OCI-M1 (cell line): ENCODE results near the gene PLXDC2.
"Not testable (repeated sequence)": the region's sequence is repeated elsewhere in the genome, so short reads cannot be mapped to it uniquely, and the experiment has no call there.

Source experiments
- DNase-seq: peaks from one replicate; lab custom pipeline; 2025; lab: John Stamatoyannopoulos, UW

Gene PLXDC2

DNA sequence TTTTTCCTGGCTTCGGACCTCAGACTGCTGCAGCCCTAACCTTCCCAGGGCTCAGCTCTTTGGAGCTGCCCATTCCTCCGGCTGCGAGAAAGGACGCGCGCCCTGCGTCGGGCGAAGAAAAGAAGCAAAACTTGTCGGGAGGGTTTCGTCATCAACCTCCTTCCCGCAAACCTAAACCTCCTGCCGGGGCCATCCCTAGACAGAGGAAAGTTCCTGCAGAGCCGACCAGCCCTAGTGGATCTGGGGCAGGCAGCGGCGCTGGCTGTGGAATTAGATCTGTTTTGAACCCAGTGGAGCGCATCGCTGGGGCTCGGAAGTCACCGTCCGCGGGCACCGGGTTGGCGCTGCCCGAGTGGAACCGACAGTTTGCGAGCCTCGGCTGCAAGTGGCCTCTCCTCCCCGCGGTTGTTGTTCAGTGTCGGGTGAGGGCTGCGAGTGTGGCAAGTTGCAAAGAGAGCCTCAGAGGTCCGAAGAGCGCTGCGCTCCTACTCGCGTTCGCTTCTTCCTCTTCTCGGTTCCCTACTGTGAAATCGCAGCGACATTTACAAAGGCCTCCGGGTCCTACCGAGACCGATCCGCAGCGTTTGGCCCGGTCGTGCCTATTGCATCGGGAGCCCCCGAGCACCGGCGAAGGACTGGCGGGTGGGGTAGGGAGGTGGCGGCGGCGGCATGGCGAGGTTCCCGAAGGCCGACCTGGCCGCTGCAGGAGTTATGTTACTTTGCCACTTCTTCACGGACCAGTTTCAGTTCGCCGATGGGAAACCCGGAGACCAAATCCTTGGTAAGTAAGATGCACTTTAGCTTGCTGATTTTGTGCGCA is at the start of gene PLXDC2:
Gene PLXDC2 (plus strand): TSS at position 22 of the 820 bp plus-strand sequence.
- peak; percentile 81 for DNase-seq

DNA sequence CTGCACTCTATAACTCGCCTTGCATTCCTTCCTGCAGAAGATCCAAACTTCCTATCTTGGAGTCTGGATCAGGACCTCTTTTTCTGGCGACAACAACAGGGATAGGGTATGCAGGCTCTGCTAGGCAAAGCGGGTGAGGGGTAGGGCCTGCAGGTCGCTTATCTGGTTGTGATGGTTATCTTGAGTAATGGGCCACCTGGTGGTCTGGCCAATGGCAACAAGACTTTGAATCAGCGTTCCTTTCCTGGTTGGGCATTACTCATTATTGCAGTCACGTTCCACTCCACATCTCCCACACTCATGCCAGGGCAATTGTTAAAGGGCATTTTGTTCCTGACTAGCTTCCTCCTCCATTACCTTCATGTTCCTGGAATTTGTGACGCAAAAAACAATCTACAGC is 48.4 kb upstream of the PLXDC2 start:
- DNase-seq, result no peak

DNA sequence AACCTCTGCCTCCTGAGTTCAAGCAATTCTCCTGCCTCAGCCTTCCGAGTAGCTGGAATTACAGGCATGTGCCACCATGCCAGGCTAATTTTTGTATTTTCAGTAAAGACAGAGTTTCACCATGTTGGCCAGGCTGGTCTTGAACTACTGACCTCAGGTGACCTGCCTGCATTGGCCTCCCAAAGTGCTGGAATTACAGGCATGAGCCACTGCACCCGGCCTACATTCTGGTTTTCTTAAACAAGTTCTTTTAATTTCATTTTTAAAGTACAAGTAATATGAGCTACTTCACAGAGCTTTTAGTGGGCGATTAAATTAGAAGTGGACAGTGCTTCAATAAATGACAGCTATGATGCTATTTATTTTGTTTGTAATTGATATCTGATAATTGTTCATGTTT is 46.4 kb upstream of the PLXDC2 start:
- not testable (repeated sequence) for DNase-seq

DNA sequence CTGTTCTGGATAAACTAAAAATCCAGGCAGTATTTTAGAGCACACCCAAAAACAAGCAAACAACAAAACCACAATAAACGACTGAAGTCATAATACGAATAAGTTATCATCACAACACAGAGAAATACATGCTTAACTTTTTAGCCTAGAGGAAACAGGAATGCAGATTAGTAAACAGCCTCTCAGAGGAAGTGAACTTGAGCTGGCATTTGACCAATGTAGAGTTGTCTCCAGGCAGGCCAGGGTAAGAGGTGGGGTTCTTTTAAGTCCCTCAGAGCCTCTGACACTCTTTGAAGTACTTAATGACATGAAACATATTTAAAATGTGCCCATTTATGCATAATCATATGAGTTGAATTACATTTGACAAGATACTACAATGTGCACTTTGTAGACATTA is 43.3 kb upstream of the PLXDC2 start:
- peak; percentile 37 for DNase-seq

DNA sequence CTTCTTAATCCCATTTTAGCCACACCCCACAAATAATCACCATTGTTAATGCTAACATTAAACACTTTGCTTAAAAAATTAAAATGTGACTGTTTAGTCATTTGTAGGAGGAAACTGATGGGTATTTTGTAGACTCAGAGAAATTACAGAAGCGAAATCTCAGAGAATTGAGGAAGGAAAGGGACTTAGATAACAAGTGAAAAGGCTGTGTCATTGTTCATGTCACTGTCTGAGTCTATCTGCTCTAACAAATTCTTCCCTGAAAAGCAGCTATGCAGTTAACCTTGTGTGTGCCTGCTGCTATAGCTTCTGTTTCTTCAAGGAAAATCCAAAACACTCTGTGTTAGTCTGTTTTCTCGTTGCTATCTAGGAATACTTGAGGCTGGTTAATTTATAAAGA is 40.9 kb upstream of the PLXDC2 start:
- DNase-seq, result peak; percentile 83

DNA sequence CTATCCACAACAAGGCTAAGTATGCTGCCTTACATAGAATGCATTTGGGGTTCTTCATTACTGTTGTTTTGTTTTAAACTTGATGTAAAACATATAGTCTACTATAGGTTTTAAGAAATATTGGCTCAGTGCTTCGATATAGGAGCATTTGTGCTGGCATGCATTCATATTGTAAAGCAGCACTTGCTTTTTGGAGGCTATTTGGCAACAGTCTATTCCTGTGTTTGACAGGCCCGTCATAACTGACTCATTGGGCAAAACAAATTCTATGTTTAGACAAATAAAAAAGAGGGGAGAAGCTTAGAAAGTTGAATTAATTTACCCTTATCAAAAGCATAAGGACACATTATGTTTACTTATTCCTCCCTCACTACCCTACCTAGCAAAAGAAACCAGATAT is 38.4 kb upstream of the PLXDC2 start:
- no peak for DNase-seq

DNA sequence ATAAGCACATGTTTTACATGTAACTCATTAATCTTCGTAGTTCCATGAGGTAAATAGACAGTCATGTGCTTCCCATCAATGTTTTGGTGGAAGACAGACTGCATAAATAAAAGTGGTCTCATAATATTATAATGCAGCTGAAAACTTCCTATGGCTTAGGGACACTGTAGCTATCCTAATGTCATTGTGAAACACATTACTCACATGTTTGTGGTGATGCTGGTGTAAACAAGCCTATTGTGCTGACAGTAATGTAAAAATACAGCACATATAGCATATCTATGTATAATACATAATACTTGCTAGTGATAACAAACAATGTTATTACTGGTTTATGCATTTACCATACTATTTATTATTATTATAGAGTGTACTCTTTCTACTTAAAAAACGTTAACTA is 37.2 kb upstream of the PLXDC2 start:
- DNase-seq, result no peak

DNA sequence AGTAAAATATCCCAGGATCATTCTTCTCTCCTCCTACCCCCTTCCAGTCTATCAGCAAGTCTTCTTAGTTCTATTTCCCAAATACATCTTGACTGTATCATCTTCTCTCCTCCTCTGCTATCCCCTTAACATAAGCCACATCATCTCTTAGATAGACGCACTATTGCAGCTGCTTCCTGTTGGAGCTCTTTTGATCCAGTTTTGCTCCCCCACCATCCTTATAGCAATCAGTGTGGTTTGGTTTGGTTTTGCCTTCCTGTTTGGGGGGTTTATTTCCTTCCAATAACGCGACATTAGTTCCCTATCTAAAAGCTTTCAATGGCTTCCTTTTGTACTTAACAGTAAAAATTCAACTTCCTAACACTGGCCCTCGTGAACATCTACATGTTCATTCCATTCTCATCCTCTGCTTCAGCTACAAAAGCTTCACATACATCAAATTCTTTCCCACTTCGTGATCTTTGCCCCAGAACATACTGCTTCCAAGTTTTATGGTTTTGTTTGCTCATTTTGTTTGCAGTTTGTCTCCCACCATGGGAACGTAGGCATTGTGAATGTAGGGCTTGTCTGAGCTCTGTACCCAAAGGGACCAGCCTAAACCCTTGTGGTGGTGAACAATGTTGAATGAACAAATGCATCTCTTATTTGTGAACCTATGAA is 33.7 kb upstream of the PLXDC2 start:
- no peak for DNase-seq

DNA sequence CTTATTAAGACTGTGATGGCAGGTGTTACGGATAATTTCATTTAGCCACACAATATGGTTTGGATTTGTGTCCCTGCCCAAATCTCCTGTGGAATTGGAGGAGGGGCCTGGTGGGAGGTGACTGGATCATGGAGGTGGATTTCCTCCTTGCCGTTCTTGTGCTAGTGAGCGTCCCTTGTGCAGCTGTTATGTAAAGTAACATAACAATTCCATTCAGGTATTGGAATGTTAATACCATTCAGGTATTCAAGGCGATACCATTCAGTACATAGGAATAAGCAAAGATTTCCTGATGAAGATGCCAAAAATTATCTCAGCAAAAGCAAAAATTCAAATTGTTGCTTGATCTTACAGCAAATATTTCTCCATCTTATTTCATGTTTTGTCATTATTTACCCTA is 32.5 kb upstream of the PLXDC2 start:
- DNase-seq, result no peak

DNA sequence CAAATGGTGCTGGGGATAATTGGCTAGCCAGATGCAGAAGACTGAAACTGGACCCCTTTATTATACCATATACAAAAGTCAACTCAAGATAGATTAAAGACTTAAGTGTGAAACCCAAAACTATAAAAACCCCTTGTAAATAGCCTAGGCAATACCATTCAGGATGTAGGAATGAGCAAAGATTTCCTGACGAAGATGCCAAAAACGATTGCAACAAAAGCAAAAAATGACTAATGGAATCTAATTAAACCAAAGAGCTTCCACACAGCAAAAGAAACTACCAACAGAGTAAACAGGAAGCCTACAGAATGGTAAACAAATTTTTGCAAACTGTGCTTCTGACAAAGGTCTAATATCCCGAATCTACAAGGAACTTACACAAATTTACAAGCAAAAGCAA is 30.9 kb upstream of the PLXDC2 start:
- DNase-seq, result no peak

DNA sequence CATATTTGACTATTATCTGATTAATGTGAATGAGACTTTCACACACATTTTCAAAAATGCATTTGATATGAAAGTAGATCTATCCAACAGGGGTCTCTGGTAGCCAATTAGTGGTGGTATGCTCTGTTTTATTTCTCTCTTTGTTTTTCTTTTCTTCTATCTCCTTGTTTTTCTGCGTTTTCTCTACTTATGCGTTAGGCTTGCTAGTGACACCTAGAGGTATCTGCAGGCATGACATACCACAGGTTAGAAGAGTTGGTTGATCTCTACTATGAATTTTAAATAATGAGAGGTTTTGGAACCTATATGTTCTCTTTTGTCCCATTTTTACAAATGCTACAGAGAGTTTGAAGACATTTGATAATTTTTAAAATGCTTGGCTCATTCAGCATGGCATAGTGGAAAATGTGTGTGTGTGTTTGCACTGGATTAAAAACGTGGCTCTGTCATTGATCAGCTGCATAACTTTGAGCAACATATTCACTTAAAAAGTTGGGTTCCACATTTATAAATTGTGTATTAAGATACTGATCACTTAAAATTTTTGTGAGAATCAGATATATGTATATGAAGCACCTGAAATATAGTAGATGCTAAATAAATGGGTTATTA is 28.1 kb upstream of the PLXDC2 start:
- peak; percentile 85 for DNase-seq

DNA sequence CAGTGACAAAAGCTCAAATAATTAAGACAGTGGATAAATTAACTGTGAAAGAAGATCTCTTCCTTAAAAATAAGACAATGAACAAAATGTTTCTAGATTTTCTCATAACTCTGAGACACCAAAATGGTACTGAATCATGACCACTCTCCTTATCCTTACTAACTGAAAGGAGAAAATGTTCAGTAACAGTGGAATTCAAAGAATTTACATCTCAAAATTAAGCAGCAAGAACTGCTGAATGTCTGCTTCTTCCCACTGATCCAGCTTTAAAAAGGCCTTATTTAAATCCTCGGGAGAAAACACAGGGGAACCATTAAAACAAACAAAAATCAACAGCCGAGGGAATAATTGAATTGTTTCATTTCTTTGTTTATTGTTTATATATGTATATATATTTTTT is 27.3 kb upstream of the PLXDC2 start:
- DNase-seq, result no peak

DNA sequence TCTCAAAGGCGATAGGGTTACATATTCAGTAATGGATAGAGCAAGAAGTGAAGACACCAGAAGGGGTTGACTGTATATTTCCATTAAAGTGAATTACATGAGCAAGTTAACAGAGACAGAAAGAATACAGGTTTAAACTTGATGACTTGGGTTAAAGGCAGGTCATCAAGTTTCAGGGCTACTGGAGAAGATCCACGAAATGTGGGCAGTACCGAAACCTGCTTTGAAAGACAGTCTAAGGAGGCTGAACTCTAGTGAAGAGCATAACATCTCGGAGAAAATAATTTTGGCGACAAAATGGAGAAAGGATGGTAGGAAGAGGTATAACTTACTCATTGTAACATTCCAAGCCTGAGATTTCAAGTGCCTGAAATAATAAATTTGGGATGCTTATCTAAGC is 26.6 kb upstream of the PLXDC2 start:
- no peak for DNase-seq

DNA sequence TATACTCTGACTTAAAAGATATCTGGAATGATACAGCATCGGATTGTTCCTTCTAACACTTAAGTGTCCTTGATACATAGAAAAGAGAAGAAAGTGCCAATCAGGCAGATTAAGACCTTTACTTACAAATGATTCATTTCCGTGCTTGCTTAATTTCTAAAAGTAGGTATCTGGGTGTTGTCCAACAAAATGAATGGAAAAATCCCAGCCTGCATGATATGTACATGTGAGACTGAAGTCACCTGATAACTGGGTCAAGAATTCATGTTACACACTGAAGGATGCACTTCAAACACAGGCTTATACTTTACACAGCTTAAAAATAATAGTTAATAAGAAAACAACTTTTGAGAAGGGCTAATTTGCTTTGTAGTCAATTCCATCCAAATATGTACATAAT is 25.2 kb upstream of the PLXDC2 start:
- DNase-seq, result no peak

DNA sequence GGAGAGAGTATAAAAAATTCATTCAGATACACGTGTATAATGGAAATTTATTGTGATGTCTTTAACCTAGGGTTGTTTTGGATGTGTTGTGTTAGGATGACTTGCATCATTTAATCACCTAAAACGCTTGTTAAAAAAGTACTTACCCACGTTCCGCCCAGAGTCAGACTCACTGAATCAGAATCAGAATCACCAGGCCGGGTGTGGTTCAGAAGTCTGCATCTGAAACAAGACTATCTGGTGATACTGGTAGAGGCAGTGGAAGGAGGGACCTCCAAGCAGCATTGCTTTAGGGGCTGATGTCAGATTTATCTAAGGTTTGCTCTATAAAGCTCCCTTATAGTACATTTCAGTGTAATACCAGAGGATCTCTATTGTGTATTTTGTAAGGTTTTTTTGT is 20.5 kb upstream of the PLXDC2 start:
- no peak for DNase-seq

DNA sequence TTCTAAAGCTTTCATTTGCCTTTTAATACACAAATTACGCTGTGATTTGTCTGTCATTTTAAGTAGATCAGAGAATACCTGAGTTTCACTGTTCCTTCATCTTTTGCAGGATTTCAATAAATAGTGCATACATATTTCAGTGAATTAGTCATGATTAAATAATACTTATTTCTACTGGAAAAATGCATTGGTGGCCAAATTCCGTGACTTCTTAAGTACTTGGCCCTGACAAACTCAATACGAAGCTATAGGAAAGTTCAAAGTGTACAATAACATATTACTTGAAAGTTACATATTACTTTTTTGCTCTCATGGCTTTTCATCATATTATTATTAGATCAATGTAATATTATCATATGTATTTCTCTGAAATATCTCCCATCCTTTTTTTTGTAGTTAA is 16.1 kb upstream of the PLXDC2 start:
- DNase-seq, result no peak

DNA sequence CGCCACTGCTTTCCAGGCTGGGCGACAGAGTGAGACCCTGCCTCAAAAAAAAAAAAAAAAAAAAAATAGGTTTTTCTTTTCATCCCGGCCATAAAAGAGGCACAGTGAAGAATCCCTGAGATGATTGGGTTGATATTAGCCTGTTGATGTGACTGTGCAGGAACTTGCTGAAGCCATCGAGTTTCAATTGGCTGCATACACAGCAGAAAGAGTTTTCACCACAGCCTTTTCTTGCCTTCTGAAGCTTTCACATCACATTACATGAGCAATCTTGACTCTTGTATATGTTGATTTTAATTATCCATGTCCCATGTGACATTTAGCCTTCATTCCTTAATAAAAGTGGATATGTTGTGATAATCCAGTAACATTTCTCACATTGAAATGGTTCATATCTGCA is 14.9 kb upstream of the PLXDC2 start:
- no peak for DNase-seq

DNA sequence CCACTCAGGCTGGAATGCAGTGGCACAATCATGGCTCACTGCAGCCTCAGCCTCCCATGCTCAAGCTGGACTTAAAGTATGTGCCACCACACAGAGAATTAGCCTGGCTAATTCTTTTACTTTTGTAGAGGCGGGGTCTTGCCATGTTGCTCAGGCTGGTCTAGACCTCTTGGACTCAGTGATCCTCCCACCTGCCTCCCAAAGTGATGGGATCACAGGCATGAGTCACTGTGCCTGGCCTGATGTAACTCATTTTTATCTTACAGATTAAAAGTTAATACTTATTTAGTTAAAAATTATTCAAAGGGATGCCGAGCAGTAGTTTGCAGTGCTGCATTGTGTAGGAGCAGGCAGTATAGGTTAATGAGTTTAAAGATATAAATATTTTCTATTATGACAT is 12.6 kb upstream of the PLXDC2 start:
- DNase-seq, result no peak

DNA sequence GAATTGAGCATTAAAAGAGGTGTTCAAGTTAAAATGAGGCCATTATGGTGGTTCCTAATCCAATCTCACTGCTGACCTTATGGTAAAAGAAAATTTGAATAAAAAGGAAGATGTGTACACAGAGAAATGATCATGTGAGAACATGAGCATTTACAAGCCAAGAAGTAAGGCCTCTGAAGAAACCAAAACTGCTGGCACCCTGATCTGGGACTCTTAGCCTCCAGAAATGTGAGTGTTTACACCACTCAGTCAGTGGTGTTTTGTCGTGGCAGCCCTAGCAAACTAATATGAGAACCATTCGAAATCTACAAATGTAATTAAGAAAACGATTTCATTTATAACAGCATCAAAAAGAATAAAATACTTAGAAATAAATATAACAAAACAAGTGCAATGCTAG is 6.8 kb upstream of the PLXDC2 start:
- DNase-seq, result no peak

DNA sequence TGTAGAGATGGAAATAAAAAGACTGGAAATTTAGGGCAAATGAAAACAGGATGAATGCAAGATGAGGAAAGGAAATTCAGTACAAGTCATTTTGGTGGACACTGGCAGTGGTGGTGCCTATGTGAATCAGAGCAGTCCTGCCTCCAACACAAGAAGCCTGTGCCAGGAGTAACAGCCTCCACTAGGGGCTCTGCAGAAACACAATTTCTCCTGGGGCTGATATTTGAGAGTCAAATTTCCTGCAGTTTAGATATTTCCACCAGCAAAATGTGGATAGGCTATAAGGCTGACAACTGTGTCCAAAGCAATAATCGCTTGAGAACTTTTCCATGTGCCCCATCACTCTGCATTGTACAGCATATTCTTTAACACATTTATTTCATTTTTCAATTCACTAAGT is 4.7 kb upstream of the PLXDC2 start:
- DNase-seq, result peak; percentile 61

DNA sequence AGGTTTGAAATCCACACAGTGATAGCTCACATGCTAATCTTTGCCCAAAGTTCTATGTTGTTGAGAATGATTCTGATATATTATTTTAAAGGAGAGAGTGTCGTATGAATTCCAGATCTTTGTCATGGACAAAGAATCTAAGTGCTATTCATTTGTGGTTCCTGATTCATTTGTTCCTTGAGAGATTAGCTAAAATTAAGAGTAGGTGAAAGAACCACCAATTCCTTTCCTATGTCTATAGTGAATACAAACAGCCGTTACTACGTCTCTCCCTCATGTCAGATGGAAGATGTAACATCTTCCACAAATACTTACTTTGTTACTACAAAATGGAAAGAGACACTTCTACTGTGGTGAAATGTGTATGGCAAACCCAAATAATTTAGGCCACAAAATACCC is 3.3 kb upstream of the PLXDC2 start:
- no peak for DNase-seq

DNA sequence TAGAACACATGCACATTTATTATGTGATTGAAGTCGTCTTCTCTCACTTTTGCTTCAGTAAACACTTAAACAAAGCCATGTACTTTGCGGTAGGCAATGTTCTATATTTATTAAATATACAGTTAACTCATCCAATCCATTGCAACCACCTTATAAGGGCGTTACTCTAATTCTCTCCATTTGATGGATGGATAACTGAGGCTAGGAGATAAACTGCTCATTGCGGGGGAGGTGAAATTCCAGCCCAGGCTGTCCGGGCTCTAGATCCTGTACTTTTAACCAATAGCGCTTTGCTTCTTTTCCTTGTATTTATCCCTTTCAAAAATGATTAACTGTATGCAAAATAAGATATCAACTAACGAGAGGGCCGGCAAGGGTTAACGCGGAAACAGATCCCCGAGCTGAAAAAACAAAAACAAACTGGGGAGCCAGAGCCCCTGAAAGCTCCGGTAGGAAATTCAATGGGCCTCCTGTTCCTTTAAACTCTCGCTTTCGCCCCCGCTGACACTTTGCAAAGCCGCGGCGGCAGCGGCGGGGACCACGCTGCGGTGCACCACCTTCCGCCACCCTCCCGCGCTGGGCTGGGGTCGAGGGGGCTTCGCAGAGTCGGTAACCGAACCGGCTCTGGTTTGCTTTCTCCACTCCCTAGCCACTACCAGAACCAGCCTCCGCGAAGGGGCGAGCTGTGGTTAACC is 1.0 kb upstream of the PLXDC2 start:
- DNase-seq, result peak; percentile 45
